Panc1 (cell line): ENCODE data around the gene MYH10.

Experiments used
- POLR2AphosphoS5 ChIP-seq: IDR thresholded peaks from 2 replicates; pipeline ENCODE4 v1.6.1; 2012; ENCODE audit warnings: mild to moderate bottlenecking, low read depth, low read length, moderate library complexity
- SIN3A ChIP-seq: IDR thresholded peaks from 2 replicates; pipeline ENCODE4 v1.6.1; 2012; ENCODE audit warnings: low read depth, mild to moderate bottlenecking, low read length, moderate library complexity, borderline replicate concordance; ENCODE audit not compliant: insufficient read depth
- TCF7L2 ChIP-seq: IDR thresholded peaks from 2 replicates; pipeline ENCODE4 v1.6.1; 2011; ENCODE audit warnings: mild to moderate bottlenecking, low read depth, low read length, inconsistent platforms
- TF ChIP-seq, protein P1 (sequence below): fragments of 450-650 bp; IDR thresholded peaks from 2 replicates; pipeline ENCODE4 v1.5.1; 2017; ENCODE audit warnings: mild to moderate bottlenecking
- TF ChIP-seq, protein P2 (sequence below), 2 experiments: IDR thresholded peaks; 2 replicates each; pipeline ENCODE4 v1.6.1; 2011 to 2012; ENCODE audit warnings: low read depth in 2 of 2, control low read depth in 1 of 2, low read length in 1 of 2, mild to moderate bottlenecking in 1 of 2, moderate library complexity in 1 of 2; ENCODE audit not compliant: insufficient read depth in 1 of 2

DNA sequence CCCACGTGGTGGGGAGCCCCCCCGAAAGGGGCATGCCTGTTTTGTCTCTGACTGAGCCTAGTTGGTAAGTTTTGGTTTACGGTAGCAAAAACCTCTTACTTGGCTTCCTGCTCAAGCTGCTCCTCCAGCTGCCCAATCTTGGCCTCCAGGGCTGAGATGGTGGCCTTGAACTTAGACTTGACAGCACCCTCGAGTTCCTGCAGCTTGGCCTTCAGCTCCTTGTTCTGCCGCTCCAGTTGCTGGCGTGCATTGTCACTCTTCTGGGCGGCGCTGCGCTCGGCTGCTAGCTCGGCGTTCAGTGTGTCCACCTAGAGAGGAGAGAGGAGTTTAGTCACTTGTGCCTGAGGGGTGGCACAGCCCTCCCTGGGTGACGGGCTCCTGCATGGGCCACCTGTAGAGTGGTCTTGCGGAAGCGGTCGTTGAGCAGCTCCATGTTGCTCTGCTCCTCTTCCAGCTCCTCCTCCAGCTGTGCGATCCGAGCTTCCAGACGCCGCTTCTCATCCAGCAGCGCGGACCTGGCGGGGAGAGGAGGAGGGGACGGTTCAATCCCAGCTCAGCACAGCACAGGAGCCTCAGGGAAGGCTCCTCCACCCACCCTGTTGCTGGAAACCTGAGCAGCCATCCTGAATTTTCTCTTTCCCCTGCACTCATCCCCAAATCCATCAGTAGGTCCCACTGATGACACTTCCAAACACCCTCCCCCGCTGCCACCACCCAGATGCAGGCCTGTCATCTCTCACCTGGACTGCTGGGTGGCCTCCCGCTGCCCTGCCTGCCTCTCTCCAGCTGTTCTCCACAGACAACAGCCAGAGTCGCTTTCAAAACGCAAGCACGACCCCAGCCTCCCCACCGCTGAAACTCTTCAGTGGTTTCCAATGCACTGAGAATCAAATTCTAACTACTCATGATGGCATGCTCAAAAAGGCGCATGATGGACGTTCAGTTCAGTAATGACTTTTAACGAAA lies 150.2 kb downstream of the MYH10 start:
- TF ChIP-seq, protein P1, sequence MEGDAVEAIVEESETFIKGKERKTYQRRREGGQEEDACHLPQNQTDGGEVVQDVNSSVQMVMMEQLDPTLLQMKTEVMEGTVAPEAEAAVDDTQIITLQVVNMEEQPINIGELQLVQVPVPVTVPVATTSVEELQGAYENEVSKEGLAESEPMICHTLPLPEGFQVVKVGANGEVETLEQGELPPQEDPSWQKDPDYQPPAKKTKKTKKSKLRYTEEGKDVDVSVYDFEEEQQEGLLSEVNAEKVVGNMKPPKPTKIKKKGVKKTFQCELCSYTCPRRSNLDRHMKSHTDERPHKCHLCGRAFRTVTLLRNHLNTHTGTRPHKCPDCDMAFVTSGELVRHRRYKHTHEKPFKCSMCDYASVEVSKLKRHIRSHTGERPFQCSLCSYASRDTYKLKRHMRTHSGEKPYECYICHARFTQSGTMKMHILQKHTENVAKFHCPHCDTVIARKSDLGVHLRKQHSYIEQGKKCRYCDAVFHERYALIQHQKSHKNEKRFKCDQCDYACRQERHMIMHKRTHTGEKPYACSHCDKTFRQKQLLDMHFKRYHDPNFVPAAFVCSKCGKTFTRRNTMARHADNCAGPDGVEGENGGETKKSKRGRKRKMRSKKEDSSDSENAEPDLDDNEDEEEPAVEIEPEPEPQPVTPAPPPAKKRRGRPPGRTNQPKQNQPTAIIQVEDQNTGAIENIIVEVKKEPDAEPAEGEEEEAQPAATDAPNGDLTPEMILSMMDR = no peak
- TF ChIP-seq POLR2AphosphoS5 (no peak), TCF7L2 (no peak), SIN3A (no peak)
- TF ChIP-seq, protein P2, sequence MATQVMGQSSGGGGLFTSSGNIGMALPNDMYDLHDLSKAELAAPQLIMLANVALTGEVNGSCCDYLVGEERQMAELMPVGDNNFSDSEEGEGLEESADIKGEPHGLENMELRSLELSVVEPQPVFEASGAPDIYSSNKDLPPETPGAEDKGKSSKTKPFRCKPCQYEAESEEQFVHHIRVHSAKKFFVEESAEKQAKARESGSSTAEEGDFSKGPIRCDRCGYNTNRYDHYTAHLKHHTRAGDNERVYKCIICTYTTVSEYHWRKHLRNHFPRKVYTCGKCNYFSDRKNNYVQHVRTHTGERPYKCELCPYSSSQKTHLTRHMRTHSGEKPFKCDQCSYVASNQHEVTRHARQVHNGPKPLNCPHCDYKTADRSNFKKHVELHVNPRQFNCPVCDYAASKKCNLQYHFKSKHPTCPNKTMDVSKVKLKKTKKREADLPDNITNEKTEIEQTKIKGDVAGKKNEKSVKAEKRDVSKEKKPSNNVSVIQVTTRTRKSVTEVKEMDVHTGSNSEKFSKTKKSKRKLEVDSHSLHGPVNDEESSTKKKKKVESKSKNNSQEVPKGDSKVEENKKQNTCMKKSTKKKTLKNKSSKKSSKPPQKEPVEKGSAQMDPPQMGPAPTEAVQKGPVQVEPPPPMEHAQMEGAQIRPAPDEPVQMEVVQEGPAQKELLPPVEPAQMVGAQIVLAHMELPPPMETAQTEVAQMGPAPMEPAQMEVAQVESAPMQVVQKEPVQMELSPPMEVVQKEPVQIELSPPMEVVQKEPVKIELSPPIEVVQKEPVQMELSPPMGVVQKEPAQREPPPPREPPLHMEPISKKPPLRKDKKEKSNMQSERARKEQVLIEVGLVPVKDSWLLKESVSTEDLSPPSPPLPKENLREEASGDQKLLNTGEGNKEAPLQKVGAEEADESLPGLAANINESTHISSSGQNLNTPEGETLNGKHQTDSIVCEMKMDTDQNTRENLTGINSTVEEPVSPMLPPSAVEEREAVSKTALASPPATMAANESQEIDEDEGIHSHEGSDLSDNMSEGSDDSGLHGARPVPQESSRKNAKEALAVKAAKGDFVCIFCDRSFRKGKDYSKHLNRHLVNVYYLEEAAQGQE (IDR thresholded peaks at IDR 0.05; ENCODE audit: insufficient read depth in 1 of 2, low read depth in 2 of 2, low read length in 1 of 2) = no peak
